Activated CD8-positive, alpha-beta memory T cell treated with anti-CD3 and anti-CD28 coated beads for 24 hours (primary cell): ENCODE measurements around the gene ASGR2.
A peak's percentile ranks its signal among the peaks of the same experiment; 100 is the strongest.
"Not testable (repeated sequence)": the region's sequence is repeated elsewhere in the genome, so short reads cannot be mapped to it uniquely, and the experiment has no call there.

ENCODE experiments used
- DNase-seq: peaks from one replicate; pipeline ENCODE4 v3.0.0-alpha.2; 2020

Gene ASGR2

GRCh38 chr17:7114241-7114874 lies at the start of gene ASGR2:
TSS of gene ASGR2 (minus strand) at chr17:7114822. CDS start at chr17:7114240, 582 bp downstream.
- DNase-seq: no peak

DNA sequence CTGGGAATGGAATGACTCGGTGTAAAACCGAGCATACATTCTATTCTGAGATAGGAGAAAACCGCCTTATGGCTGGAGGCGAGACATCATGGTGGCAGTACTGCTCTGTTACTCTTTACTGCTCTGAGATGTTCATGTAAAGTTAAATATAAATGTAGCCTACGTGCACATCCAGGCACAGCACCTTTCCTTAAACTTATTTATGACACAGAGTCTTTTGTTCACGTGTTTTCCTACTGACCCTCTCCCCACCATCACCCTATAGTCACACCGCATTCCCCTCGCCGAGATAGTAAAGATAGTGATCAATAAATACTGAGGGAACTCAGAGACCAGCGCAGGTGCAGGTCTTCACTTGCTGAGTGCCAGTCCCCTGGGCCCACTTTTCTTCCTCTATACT lies 44.9 kb upstream of the ASGR2 start:
- not testable (repeated sequence) for DNase-seq

- DNase-seq: not testable (repeated sequence)
Measured at GRCh38 chr17:7158424-7158823, 43.8 kb upstream of the ASGR2 start.

DNA sequence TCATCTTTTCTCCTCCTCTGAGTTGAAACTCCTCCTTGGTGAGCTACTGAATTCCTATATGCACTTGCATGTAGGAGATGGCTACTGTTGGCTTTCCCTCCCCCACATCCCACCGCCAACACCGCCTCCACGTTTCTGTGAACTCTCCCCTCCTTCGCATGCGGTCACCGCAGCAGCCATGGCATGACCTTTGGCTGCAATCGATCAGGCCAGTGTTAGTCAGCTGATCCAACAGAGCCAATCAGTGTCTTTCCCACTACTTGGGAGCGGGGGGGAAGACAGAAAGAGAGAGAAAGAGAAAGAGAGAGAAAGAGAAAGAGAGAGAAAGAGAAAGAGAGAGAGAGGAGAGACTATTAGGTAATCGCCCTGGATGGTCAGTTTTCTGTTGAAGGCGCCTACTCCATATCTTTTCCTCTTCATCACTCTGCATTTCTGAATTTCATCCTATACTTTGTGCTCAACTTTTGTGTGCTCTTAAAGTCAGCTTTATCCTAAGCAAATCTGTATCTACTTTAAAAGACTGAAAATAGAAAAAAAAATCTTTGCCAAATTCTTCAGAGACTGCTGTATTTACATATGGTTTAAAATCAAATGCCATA lies 41.8 kb upstream of the ASGR2 start:
- DNase-seq: no peak

GRCh38 chr17:7147772-7148171 lies 33.1 kb upstream of the ASGR2 start:
- no peak for DNase-seq

GRCh38 chr17:7146115-7146514 lies 31.5 kb upstream of the ASGR2 start:
- no peak for DNase-seq

DNA sequence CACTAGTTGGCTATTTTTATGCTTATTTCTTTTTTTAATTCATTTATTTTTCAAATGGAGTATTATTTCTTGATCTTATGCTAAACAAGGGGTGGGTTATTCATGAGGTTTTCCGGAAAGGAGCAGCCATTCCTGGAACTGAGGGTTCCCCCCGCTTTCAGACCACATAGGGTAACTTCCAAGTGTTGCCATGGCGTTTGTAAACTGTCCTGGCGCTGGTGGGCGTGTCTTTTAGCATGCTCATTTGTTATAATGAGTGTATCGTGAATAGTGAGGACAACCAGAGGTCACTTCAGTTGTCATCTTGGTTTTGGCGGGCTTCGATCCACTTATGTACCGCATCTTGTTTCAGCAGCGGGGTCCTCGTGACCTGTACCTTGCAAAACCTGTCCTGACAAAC lies 29.6 kb upstream of the ASGR2 start:
- no peak for DNase-seq

GRCh38 chr17:7141824-7142223 lies 27.2 kb upstream of the ASGR2 start:
- no peak for DNase-seq

DNA sequence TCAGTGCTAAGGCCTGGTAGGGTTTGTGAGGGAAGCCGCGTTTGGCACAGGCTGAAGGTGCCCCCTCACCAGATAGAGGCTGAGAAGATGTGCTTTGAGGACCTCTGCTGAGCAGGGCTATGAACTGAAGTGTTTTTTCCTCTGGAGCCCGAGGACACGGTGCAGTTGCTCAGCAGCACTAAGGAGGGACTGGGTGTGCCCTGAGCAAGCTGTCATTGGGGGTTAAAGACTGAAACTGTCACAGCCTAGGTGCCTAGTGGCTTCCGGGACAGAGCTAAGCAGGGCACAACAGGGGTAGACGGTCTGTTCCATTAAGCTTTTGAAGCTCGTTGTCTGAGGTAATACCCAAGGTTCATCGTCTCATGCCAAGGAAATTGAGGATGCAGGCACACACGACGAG lies 24.8 kb upstream of the ASGR2 start:
- DNase-seq: no peak

DNA sequence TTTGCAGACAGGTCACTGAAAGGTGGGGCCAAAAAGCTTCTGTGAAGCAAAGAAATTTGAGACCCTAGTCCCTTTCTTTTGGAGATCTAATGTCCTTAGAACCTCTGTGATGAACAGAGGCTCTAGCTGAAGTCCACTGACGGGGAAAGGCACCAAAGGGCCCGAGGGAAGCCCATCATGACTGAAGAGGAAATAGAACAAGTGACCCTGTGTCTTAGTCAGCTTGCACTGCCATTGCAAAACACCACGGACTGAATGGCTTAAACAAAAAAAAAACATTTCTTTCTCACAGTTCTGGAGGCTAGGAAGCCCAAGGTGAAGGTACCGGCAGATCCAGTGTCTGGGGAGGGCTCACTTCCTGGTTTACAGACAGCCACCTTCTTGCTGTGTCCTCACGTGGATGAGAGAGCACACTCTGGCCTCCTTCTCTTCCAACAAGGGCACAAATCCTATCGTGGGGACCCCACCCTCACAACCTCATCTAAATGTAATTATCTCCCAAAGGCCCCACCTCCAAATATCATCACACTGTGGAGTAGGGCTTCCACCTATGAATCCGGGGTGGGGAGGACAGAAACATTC lies 24.3 kb upstream of the ASGR2 start:
- no peak for DNase-seq

- DNase-seq: no peak
Measured at GRCh38 chr17:7137171-7137943, 22.7 kb upstream of the ASGR2 start.

- peak; percentile 87 for DNase-seq
Measured at GRCh38 chr17:7136266-7136877, 21.8 kb upstream of the ASGR2 start.

- DNase-seq: no peak
Measured at GRCh38 chr17:7133916-7134315, 19.3 kb upstream of the ASGR2 start.

- peak; percentile 80 for DNase-seq
Measured at GRCh38 chr17:7133424-7133823, 18.8 kb upstream of the ASGR2 start.

- peak; percentile 75 for DNase-seq
Measured at GRCh38 chr17:7132511-7133094, 18.0 kb upstream of the ASGR2 start.

DNA sequence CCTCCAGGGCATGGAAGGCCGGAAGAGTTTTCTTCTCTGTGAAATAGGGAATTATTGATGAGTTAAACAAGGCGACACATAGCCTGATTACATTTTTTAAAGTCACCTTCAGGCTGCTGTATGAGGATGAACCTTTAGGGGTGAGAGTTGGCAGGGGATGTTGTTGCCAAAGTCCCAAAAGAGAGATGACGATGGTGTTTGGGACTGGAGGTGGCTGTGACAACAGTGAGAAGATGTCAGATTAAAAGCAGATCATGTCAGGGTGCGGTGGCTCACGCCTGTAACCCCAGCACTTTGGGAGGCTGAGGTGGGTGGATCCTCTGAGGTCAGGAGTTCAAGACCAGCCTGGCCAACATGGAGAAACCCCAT lies 16.8 kb upstream of the ASGR2 start:
- DNase-seq: no peak

GRCh38 chr17:7130621-7131422 lies 16.2 kb upstream of the ASGR2 start:
- no peak for DNase-seq

- no peak for DNase-seq
Measured at GRCh38 chr17:7129311-7129710, 14.7 kb upstream of the ASGR2 start.

DNA sequence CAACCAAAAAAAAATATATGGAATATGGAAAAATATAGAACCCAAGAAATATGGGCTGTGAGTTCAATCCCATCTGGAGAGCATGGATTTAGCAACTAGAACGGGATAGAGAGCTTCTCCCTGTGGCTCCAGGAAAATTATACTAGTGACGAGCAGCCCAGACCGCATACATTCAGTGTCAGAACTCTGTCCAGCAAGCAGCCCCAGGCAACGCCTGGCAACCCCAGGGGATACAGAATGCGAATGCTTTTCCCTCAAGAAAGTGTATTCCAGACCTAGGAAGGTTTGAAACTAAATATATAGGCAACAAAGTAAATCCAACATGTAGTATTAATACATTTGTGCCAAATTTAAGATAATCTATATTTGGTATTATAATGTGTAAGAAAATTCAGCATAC lies 13.5 kb upstream of the ASGR2 start:
- no peak for DNase-seq

GRCh38 chr17:7127501-7127900 lies 12.9 kb upstream of the ASGR2 start:
- DNase-seq: not testable (repeated sequence)

- DNase-seq: not testable (repeated sequence)
Measured at GRCh38 chr17:7126386-7126785, 11.8 kb upstream of the ASGR2 start.

GRCh38 chr17:7124923-7125322 lies 10.3 kb upstream of the ASGR2 start:
- no peak for DNase-seq
